NOMO-1 (cell line): ENCODE measurements around the gene MPPED2.
A peak's percentile ranks its signal among the peaks of the same experiment; 100 is the strongest.

ENCODE experiments used
- DNase-seq, 2 experiments: peaks; one replicate each; lab custom pipeline; 2025; ENCODE audit not compliant: unreplicated experiment in 2 of 2; lab: John Stamatoyannopoulos, UW

Gene MPPED2

GRCh38 chr11:30488304-30488998 is 97.7 kb downstream of the MPPED2 start:
- DNase-seq, result no peak

DNA sequence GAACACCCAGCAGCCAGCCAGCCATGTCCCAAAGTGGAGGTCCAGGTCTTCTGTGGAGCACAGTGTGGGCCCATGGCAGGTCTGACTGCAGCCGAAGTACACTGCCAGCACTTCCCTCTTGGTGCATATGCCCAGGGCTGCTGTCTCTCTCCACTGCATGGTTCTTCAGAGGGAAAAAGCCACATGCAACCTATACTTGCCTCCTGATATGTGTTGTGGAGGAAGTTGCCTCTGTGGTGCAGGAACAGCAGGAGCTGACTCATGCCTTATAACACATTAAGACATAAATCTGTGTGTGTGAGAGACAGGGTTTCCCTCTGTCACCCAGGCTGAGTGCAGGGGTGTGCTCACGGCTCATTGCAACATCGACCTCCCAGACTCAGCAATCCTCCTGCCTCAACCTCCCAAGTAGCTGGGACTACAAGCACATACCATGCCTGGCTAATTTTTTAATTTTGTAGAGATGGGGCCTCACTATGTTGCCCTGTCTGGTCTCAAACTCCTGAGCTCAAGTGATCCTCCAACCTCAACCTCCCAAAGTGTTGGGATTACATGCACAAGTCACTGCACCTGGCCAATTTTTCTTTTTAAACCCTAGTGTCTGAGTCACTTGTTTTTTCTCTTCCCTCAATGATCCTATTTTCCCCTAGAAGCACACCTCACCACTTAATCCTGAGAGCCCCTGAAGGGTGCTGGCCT is 98.8 kb downstream of the MPPED2 start:
- DNase-seq, result peak; percentile 83 to 96

- DNase-seq, result no peak
These were observed 100.4 kb downstream of the MPPED2 start for GRCh38 chr11:30485756-30486155.

DNA sequence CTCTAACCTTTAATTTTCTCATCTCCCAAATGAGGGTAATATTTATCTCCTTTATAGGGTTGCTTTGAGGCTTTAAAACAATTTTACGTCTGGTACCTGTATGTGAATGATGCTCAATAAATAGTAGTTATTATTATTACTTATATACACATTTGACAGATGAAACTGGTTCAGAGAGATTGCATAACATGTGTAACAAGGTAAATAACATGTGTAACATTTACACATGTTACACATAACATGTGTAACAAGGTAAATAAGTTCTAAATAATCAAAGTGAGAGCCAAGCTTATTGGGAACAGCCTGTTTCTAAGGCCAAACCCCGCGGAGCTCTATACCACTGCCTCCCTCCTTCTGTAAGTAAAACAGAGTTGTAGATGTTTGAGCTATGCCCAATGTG is 100.9 kb downstream of the MPPED2 start:
- DNase-seq, result no peak

- peak; percentile 49 to 89 for DNase-seq
These were observed 103.1 kb downstream of the MPPED2 start for GRCh38 chr11:30483056-30483455.

DNA sequence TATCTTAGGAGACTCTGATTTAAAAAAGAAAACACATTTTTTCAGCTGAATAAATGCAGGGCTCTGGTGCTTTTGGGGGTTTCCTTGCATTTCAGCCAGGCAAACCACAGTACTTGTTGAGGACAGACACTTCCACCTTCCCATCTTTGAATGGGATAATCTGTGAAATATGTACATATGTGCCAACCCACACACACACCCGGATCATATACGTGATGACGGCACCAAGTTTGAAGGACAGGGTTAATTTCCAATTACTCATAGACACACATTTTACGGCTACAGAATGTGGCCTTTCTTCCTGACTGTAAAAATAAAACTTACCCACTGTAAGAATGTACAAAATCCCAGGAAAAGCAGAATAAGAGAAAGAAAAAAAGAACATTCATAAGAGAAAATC is 104.4 kb downstream of the MPPED2 start:
- no peak for DNase-seq

DNA sequence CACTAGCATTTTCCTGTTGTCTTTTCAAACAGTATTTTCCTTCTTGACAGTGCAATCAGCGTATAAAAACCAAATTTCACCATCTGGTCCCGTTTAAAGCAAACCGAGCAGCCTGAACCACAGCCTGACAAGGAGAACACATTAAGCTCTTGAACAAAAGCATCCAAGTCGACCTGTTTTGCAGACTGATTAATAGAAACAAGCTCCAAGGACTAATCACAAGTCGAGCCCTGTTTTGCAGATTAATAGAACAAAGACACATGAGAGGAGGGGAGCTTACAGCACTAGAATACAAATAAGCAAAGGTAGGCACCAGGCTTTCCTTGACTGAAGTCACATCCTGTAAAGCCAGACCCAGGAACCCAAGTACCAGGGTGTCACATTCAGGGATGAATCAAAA is 104.8 kb downstream of the MPPED2 start:
- no peak for DNase-seq

DNA sequence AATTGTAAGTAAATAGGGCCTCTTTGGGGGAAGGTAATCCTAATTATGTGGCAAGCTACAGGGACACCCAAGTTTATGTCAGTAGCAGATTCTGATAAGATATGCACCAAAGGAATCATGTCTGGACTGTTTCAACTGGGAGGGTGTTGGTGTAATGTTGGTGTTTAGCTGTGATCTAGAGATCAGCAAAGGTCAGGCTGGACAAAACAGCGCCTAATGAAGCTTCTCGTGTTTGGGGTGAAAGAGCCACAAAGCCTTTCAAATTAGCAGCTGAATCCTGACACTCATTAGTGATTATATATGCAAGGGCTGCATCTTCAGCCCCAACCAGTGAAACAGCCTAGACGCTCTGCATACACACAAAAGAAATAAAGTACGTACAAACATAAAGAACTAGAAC is 106.3 kb downstream of the MPPED2 start:
- no peak for DNase-seq

DNA sequence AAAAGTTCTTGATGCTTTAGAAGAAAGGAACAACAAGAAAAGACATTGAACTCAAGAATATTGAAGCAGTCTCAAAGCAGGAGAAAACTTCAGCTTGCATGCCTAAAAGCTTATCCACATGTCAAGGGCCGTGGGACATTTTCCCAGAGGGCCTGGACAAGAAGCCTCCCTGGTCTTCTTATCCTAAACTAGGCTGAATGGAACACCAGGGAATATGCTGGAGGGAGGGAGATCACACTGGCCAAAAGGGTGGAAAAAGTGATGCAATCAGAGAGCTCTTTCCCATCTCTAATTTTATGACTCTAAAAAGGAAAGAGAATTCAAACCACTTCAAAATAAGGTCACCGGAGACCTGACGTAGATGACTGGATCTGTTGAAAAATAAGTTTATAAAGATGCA is 107.2 kb downstream of the MPPED2 start:
- no peak for DNase-seq

- no peak for DNase-seq
These were observed 109.1 kb downstream of the MPPED2 start for GRCh38 chr11:30477061-30477460.

DNA sequence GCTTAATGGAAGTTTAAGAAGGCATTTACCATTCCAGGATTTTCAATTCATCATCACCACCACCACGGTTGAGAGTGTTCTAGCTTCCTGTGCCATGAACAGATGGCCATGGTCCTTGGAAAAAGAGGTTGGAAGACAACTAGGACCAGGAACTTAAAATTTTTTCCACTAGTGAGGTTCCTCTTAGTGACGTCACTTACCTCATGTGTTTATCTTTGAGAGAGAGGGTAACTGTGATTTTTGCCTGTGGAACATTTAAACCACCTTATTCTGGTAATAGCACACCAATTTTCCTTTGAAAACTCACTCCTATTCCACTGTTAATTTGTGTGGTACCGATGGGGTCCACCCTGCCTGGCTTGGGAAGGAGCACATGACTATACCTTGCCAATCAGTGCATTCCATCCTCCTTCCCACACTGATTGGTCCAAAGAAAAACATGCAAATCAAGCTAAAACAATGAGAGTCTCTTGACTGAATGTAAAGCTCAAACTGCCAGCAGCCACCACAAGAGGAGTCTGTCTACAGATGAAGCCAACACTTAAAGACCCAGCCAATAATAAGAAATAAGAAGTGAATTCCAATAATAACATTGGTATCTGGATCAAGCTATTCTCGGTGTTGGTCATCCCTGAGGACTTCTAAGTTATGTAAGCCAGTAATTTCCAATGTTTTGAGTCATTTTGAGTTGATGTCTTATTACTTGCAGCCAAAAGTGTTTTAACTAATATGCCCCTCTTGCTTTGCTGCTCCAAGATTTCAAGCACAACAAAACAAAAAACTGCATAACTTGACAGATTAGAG is 111.8 kb downstream of the MPPED2 start:
- no peak for DNase-seq

GRCh38 chr11:30471244-30471643 is 114.9 kb downstream of the MPPED2 start:
- no peak for DNase-seq

DNA sequence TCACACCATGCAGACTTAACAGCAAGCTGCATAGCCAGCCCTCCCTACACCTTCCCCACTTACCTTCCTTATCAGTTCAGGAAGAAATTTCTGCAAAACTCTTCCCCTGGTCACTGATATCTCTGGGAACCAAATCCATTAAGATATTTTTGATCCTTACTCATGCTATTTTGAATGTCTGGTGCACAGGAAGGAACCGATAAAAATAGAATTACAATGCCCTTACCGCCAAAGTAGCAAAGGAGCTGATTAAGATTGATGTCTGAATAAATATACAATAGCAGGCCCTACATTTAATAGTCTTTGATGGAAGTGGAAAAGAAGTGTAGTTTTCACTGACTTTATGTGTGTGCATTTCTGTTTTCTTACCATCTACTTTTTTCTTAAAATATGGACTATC is 117.3 kb downstream of the MPPED2 start:
- DNase-seq, result no peak

GRCh38 chr11:30467176-30467575 is 119.0 kb downstream of the MPPED2 start:
- DNase-seq, result no peak

DNA sequence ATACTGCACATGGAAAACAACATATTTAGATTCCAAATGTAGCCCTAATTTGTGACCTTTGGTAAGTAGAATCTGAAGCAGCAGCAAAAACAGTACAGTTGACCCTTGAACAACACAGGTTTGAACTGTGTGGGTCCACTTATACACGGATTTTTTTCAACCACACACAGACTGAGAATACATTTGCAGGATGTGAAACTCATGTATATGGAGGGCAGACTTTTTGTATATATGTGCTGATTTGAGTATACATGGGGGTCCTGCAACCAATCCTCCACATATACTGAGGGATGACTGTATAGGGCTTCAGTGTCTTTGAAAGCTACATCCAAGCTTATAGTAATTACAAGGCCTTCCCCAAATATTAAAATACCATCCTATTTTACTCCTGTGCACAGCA is 120.5 kb downstream of the MPPED2 start:
- DNase-seq, result no peak

DNA sequence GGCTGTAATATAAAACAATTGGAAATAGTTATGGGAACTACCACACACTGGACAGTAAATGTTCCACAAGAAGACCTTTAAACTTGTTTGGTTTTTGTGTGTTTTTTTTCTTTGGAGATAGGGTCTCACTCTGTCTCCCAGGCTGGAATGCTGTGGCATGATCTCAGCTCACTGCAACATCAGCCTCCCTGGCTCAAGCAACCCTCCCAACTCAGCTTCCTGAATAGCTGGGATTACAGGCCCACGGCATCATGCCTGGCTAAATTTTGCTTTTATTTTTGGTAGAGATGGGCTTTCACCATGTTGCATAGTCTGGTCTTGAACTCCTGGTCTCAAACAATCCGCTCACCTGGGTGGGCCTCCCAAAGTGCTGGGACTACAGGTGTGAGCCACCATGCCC is 121.0 kb downstream of the MPPED2 start:
- no peak for DNase-seq

- DNase-seq, result no peak
These were observed 122.9 kb downstream of the MPPED2 start for GRCh38 chr11:30463266-30463665.

GRCh38 chr11:30462421-30462820 is 123.7 kb downstream of the MPPED2 start:
- no peak for DNase-seq

DNA sequence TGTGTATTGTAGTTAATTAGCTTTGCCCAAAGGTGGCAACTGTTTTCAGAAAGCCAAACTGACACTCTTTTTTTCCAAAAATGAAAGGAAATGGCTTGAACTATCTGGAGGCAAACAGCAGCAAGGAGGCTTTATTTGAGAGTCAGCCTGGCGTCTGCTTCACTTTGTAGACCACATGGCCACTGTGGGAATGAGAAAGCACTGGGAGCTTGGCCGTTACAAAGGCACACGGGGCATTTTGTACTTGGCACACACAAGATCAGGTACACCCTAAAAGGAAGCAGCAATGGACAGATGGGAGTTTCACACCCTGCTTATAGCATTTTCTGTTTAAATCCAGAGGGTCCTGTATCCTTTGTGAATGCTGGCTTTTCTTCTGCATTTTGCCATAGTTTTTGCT is 126.3 kb downstream of the MPPED2 start:
- DNase-seq, result no peak

- no peak for DNase-seq
These were observed 126.8 kb downstream of the MPPED2 start for GRCh38 chr11:30459306-30459705.

DNA sequence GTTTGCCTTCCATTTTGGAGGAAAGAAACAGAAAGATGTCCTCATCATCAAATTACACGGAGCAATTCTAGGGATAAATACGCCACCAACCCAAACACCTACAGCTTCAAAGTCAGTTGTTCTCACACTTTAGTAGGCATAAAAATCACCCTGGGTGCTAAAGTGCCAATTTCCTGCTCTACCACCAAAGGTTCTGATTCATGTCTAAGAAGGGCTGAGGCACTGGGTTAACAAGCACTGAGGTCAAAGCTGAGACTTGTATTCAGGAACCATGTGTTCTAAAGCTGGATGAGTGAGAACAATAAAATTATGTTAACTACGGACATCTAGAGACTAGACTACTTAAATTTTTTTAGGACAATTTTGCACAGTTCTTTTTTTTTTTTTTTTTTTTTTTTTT is 127.6 kb downstream of the MPPED2 start:
- DNase-seq, result no peak

DNA sequence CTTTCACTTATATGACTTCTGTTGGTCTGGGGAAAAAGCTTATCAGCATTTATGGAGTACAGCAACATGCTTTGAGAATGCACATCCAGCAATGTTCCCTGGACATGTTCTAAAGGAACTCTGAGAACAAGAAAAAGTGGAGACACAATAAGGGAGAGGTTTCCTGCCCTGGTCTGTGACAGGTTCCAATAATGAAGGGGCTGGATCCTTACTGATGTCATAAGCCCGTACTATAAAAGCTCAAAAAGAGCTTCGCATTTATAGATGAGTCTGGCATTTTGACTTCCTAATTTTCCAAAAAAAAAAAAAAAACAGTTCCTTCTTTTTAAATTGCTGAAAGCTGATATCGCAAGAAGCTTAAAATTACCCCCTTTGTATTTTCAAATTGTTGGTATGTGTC is 129.1 kb downstream of the MPPED2 start:
- peak in 1 of 2 experiments; percentile 3 for DNase-seq
